Keratinocyte (primary cell): Measurements from ENCODE around the gene SMIM35. TPM values are rescaled to one million over a fixed set of nuclear protein-coding genes. Genes with fewer than 3 reads are reported as not detected.

Experiments
- DNase-seq: peaks from one replicate; pipeline ENCODE4 v3.0.0-alpha.2; 2011; ENCODE audit warnings: low read depth, missing footprints, low spot score
- FAIRE-seq: peaks from 2 replicates; lab custom pipeline; 2011; peaks lifted over from hg19 to GRCh38; lab: Jason Lieb, UNC
- H2AFZ ChIP-seq: 2 replicates; pipeline ENCODE4 v1.6.0; 2012; ENCODE audit warnings: low read length, control low read depth, inconsistent platforms; ENCODE audit not compliant: control insufficient read depth
- H3K27ac ChIP-seq: 2 replicates; pipeline ENCODE4 v1.5.1; 2011; ENCODE audit warnings: low read length; ENCODE audit not compliant: control insufficient read depth, insufficient read depth
- H3K27me3 ChIP-seq: 3 replicates; pipeline ENCODE4 v1.6.0; 2011; ENCODE audit warnings: low read length; ENCODE audit not compliant: control insufficient read depth, insufficient read depth; ENCODE audit errors: extremely low read depth
- H3K36me3 ChIP-seq, 2 experiments: 2 replicates in 1 of 2; 3 replicates in 1 of 2; pipeline ENCODE4 v1.5.1; 2011; ENCODE audit warnings: low read length in 2 of 2, mild to moderate bottlenecking in 1 of 2; ENCODE audit not compliant: control insufficient read depth in 2 of 2, insufficient read depth in 2 of 2; ENCODE audit errors: extremely low read depth in 1 of 2
- H3K4me1 ChIP-seq: 3 replicates; pipeline ENCODE4 v1.5.1; 2011; ENCODE audit warnings: low read length; ENCODE audit not compliant: control insufficient read depth, insufficient read depth; ENCODE audit errors: extremely low read depth
- H3K4me2 ChIP-seq: 3 replicates; pipeline ENCODE4 v1.6.0; 2011; ENCODE audit warnings: low read depth, low read length; ENCODE audit not compliant: control insufficient read depth, insufficient read depth; ENCODE audit errors: extremely low read depth
- H3K4me3 ChIP-seq, 3 experiments: fragments of 200-600 bp in 1 of 3; sonication (generic) in 1 of 3; 2 replicates in 2 of 3; 3 replicates in 1 of 3; pipeline ENCODE4 v1.5.1; 2011 to 2016; ENCODE audit warnings: low read length in 3 of 3, mild to moderate bottlenecking in 3 of 3, control low read depth in 2 of 3, inconsistent platforms in 1 of 3, low read depth in 1 of 3, mixed read lengths in 1 of 3, mixed run types in 1 of 3, moderate library complexity in 1 of 3; ENCODE audit not compliant: control insufficient read depth in 2 of 3, insufficient read depth in 2 of 3; ENCODE audit errors: extremely low read depth in 1 of 3
- H3K79me2 ChIP-seq: 2 replicates; pipeline ENCODE4 v1.6.0; 2012; ENCODE audit warnings: low read length; ENCODE audit not compliant: control insufficient read depth, insufficient read depth
- H3K9ac ChIP-seq: 3 replicates; pipeline ENCODE4 v1.6.0; 2011; ENCODE audit warnings: low read length; ENCODE audit not compliant: control insufficient read depth, insufficient read depth; ENCODE audit errors: extremely low read depth
- H3K9me1 ChIP-seq: 3 replicates; pipeline ENCODE4 v1.6.0; 2011; ENCODE audit warnings: low read length; ENCODE audit not compliant: control insufficient read depth, insufficient read depth; ENCODE audit errors: extremely low read depth
- H3K9me3 ChIP-seq: 2 replicates; pipeline ENCODE4 v1.5.1; 2012; ENCODE audit warnings: low read depth, low read length; ENCODE audit not compliant: control insufficient read depth
- H4K20me1 ChIP-seq: 3 replicates; pipeline ENCODE4 v1.6.0; 2011; ENCODE audit warnings: low read length; ENCODE audit not compliant: control insufficient read depth, insufficient read depth; ENCODE audit errors: extremely low read depth
- EZH2 ChIP-seq: IDR thresholded peaks from one replicate; pipeline ENCODE4 v1.6.1; 2012; ENCODE audit warnings: inconsistent platforms, mild to moderate bottlenecking, low read length, moderate library complexity
- dilution Hi-C: fragments of 300-500 bp; cut with MboI; formaldehyde crosslinking; loops from one replicate; pipeline ENCODE4 v1.7.0; 2020; ENCODE audit warnings: low sequenced_read_pairs; ENCODE audit not compliant: extremely low pct_ligation_motif_present
- polyA plus RNA-seq, 5 experiments: library from polyadenylated mRNA; depleted of rRNA in 3 of 5; stranded (reverse) in 3 of 5; stranded (forward) in 1 of 5; unstranded in 1 of 5; fragments of >200 nt; gene quantifications; 1 replicate in 1 of 5; 2 replicates in 3 of 5; 3 replicates in 1 of 5; pipeline versions ENCODE4 v1.2.1 to v1.2.3, GENCODE V29; 2011 to 2012; ENCODE audit warnings: missing spikeins in 2 of 5, low read depth in 1 of 5, low replicate concordance in 1 of 5
- TF ChIP-seq, protein P1 (sequence below), 3 experiments: IDR thresholded peaks in 1 of 3; conservative IDR thresholded peaks in 1 of 3; optimal IDR thresholded peaks in 1 of 3; 2 replicates in 2 of 3; 3 replicates in 1 of 3; pipeline versions ENCODE3 to v1.5.1; 2011; ENCODE audit warnings: low read length in 3 of 3, mild to moderate bottlenecking in 3 of 3, moderate library complexity in 2 of 3, control low read depth in 1 of 3, inconsistent platforms in 1 of 3; ENCODE audit not compliant: insufficient read depth in 2 of 3; ENCODE audit errors: extremely low read depth in 1 of 3

The SMIM35 gene
- polyA plus RNA-seq, 1 donor (not counting 4 experiments of a cell fraction or from before 2014, with no cell fraction given) = not detected

DNA sequence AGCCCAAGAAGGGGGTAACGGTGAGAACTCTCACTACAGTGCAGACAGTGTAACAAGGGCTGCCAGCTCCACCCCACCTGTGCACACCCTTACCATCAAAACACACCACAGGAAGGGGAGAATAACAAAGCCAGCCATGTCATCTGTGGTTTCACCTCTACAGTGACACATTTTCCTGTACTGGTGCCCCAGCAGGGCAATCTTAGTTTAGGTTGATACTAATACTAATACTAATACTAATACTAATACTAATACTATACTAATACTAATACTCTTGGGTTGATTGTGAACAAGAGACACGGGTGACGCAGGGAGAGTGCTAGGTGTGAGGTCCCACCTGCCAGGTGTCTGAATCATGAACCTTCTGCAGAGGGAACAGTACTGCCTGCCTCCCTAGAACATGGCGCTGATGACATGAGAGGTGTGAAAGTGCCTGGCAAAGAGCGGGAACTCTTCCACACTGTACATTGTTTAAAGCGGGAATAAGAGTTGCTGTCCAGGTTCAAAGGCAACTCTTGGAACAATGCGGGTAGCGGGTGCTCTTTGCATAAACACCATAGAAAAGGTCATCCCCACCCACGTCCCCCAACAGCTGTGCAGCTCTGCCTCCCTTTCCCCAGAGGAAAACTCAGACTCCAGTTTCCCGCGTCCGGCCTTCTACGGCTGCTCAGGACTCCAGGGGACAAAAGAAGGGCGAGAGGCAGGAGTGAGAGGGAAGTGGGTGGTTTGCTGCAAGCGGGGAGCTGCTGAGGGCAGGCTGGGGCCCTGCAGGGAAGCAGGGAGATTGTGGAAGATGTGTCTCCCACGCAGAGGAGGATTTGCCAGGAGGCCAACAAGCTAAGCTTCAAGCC is 34.9 kb downstream of the SMIM35 start:
- DNase-seq = no peak
- Histone ChIP-seq H3K27ac (no peak overlapping the region), H3K4me2 (no peak overlapping the region)

DNA sequence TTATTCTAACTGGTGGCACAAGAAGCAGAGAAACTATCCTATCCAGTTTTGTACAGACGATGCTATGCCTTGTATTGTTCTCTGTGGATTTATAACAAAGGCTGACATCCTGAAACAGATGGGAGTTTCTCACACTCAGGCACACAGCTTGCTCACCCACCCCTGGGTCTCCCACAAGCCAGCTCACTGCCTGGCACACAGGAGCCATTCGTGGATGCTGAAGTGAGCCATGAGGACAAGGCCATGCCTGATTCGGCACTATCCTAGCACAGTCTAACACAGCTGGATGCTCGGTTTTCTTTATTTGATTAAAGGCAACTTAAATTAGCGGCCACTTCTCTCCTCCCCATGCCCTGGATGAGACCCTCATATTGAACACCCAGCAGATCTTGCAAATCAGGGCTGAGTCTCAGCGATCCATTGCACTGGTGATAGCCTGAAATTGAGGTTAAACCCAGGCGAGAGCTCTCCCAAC is 35.6 kb downstream of the SMIM35 start:
- dilution Hi-C loops = no loop called here
- TF ChIP-seq EZH2 = no peak
- TF ChIP-seq, protein P1, sequence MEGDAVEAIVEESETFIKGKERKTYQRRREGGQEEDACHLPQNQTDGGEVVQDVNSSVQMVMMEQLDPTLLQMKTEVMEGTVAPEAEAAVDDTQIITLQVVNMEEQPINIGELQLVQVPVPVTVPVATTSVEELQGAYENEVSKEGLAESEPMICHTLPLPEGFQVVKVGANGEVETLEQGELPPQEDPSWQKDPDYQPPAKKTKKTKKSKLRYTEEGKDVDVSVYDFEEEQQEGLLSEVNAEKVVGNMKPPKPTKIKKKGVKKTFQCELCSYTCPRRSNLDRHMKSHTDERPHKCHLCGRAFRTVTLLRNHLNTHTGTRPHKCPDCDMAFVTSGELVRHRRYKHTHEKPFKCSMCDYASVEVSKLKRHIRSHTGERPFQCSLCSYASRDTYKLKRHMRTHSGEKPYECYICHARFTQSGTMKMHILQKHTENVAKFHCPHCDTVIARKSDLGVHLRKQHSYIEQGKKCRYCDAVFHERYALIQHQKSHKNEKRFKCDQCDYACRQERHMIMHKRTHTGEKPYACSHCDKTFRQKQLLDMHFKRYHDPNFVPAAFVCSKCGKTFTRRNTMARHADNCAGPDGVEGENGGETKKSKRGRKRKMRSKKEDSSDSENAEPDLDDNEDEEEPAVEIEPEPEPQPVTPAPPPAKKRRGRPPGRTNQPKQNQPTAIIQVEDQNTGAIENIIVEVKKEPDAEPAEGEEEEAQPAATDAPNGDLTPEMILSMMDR (optimal IDR thresholded peaks at IDR 0.05 in 1 of 3, IDR thresholded peaks at IDR 0.05 in 1 of 3, conservative IDR thresholded peaks at IDR 0.05 in 1 of 3; ENCODE audit: extremely low read depth in 1 of 3, insufficient read depth in 2 of 3, low read length in 3 of 3) = no peak
- no peaks in the 10 kb centered on the region for H3K27me3 ChIP-seq

More for the DNA sequence above, 34.9 kb downstream of the SMIM35 start:
- no peaks in the 10 kb centered on the region for H3K79me2 ChIP-seq
- no peaks in the 10 kb centered on the region for H3K9me3 ChIP-seq
- H3K9me1 ChIP-seq = peaks cover 2% of the 10 kb centered on the region
- H3K4me3 ChIP-seq = no peak overlapping the region
- H3K9ac ChIP-seq = no peak overlapping the region
- FAIRE-seq = no peak
- dilution Hi-C loops = no loop called here
- H3K36me3 ChIP-seq = no peaks in the 10 kb centered on the region
- TF ChIP-seq, protein P1 (optimal IDR thresholded peaks at IDR 0.05 in 1 of 3, IDR thresholded peaks at IDR 0.05 in 1 of 3, conservative IDR thresholded peaks at IDR 0.05 in 1 of 3; ENCODE audit: extremely low read depth in 1 of 3, insufficient read depth in 2 of 3, low read length in 3 of 3) = no peak
- no peak for TF ChIP-seq EZH2
- peaks cover under 1% of the 10 kb centered on the region for H3K27me3 ChIP-seq
- H2AFZ ChIP-seq = no peak overlapping the region
- H4K20me1 ChIP-seq = no peaks in the 10 kb centered on the region
- H3K4me1 ChIP-seq = no peaks in the 10 kb centered on the region

More for the DNA sequence above, 35.6 kb downstream of the SMIM35 start:
- Histone ChIP-seq H3K9ac (no peak overlapping the region), H3K9me1 (peaks cover 2% of the 10 kb centered on the region), H3K4me2 (no peak overlapping the region), H4K20me1 (no peaks in the 10 kb centered on the region), H3K4me1 (peaks cover 5% of the 10 kb centered on the region), H2AFZ (no peak overlapping the region), H3K4me3 (no peak overlapping the region), H3K27ac (no peak overlapping the region), H3K9me3 (no peaks in the 10 kb centered on the region), H3K79me2 (no peaks in the 10 kb centered on the region), H3K36me3 (no peaks in the 10 kb centered on the region)
- FAIRE-seq = no peak
- DNase-seq = no peak
